Stimulated activated CD4-positive, alpha-beta T cell treated with anti-CD3 and anti-CD28 coated beads, Interleukin-15, amount 100 ng/mL, for 24 hours (primary cell): Measurements from ENCODE around the gene RASSF3.
"Not testable (repeated sequence)": the region's sequence is repeated elsewhere in the genome, so short reads cannot be mapped to it uniquely, and the experiment has no call there.

Experiments
- DNase-seq: peaks from one replicate; pipeline ENCODE4 v3.0.0-alpha.2; 2020

The RASSF3 gene

GRCh38 chr12:64598831-64599230, 11.5 kb upstream of the RASSF3 start:
- DNase-seq, result no peak

- DNase-seq, result no peak
Measured at GRCh38 chr12:64600164-64600561, 10.1 kb upstream of the RASSF3 start.

GRCh38 chr12:64603183-64603841, 7.0 kb upstream of the RASSF3 start:
- DNase-seq, result no peak

- peak; percentile 43 for DNase-seq
Measured at GRCh38 chr12:64608901-64609535, 1.3 kb upstream of the RASSF3 start.

DNA sequence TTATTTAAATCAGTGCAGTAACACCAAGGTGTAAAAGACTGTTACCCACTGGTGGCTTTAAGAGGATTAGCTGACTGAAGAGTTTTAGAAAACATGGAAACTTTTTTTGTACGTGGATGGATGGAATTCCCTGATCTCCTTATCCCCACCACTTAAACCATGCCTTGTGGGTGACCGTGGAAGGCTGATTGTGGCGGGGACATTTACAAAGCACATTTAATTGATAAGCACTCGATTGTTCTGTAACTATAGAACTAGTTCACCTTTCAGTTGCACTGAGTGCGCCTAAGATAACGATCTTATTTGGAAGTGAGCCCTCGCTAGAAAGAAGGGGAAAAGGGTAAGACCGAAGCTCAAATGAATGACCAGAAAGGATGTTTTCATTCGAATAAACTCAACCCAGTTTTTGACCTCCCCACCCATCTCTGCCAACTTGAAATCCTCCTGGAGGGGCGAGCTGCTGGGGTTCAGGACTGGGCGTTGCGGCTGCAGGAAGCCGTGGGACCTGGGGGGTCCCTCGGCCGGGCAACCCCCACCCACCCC, 688 bp upstream of the RASSF3 start:
- no peak for DNase-seq

GRCh38 chr12:64610660-64611340, 505 bp downstream of the RASSF3 start:
- peak; percentile 80 for DNase-seq

DNA sequence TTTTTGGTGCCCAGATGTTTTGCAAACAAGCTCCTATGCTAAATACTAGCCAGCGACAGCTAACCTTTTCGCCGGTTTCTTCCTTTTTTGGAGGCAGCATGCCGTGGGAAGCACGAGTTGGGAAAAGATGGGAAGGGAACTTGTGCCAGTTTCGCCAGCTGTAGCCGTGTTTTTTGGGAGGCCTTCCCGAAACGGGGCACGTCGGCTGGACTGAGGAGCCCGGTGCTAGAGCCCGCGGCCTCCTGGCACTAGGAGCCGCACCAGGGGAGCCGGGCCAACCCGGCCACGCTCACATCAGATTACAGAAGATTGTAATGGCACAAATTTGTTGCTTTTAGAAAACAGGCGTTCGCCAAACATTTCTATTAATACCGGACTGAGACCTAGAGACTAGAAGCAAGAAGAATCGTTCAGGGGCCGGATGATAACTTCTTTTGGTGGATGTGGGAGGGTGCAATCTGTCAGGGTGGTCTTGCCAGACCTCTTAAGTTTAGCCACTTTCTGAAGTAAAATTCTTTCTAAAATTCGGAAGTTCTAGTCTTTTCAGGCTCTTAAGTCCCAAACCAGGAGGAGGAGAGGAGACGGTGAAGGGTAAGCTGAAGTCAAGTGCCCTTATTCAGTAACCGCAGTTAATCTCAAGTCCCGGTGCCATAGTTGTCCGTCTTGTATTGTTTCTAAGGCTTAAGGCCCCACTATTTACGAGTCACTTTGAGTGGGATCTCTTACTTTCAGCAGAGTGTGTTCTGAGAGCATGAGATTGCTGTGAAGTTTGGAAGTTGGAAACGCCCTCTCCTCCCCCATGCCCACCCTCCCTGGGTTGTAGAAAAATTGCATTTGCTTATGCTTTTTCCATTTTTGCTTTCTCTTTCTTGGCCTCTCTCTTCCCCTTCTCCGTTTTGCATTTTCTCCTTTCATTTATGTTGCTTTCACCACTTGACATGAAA, 1.3 kb downstream of the RASSF3 start:
- peak; percentile 31 for DNase-seq

DNA sequence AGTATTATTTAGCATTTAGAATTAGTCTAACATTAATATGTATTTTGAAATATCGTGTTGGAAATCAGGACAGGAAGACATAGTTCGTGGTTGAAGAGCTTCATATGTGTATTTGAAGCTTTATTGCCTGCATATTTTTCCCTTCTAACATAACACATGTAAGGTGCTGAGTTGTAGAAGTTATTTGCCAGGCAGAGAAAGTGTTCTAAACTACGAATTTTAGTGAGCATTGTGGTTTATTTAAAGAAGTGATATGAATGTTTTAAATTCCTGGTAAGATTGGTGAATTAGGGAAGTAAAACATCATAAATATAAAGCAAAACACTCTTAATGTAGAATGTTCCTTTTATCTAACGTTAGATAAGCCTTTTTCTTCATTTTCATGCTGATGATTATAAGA, 2.5 kb downstream of the RASSF3 start:
- DNase-seq, result no peak

DNA sequence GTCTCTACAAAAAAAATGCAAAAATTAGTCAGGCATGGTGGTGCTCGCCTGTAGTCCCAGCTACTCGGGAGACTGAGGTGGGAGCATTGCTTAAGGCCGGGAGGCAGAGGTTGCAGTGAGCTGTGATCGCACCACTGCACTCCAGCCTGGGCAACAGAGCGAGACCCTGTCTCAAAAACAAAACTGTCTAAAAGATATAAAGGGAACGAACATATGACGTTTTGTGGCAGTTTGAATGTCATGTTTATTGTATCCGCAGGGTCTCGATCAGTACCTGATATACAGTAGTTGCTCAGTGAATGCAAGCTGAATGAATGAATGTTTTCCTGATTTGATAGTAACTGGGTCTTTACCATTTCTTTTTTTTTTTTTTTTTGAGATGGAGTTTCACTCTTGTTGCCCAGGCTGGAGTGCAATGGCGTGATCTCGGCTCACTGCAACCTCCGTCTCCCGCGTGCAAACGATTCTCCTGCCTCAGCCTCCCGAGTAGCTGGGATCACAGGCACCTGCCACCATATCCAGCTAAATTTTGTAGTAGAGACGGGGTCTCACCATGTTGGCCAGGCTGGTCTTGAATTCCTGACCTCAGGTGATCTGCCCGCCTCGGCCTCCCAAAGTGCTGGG, 3.6 kb downstream of the RASSF3 start:
- DNase-seq, result not testable (repeated sequence)

DNA sequence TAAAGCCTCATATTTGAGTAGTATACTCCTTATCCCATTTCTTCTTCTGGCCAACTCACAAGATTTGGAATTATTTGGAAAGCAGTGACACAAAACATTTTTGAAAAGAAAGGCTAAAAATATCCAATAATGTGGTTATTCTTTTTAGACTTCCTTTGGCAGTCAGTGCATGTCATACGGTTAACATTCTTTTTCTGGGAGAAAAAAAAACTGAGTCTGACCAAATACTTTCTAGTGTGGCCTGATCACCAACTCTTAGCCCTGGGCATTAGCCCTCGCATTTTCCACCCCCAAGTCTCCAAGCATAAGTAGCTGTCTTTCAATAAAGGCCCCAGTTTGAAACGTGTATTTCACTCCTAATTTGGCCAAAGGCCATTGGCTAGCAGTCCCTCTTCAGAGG, 5.9 kb downstream of the RASSF3 start:
- DNase-seq, result no peak

DNA sequence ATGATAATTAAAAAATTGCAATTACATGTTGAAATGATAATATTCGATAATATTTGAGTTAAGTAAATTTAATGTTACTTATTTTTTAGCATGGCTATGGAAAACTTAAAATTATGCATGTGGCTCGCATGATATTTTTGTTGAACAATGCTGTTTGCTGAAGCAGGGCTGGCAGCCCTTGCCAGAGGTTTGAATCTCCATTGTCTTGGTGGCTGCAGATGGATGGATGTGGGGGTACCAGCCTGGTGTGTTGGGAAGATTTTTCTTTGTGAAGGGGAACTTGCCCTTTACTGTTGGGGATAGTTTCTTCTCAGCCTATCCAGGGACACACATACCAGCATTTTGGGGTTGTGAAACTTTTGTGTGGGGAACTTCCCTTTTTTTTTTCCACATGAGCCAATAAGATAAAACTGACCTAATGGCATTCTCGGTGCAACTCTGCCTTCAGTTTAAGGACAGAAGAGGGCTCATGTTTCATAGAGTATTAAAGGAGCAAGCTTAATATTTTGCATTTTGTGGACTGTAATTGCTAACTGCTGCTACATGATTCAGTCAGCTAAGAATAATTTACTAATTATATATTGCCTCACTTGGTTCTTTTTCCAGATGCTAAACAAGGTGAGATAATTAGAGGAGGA, 8.8 kb downstream of the RASSF3 start:
- no peak for DNase-seq

DNA sequence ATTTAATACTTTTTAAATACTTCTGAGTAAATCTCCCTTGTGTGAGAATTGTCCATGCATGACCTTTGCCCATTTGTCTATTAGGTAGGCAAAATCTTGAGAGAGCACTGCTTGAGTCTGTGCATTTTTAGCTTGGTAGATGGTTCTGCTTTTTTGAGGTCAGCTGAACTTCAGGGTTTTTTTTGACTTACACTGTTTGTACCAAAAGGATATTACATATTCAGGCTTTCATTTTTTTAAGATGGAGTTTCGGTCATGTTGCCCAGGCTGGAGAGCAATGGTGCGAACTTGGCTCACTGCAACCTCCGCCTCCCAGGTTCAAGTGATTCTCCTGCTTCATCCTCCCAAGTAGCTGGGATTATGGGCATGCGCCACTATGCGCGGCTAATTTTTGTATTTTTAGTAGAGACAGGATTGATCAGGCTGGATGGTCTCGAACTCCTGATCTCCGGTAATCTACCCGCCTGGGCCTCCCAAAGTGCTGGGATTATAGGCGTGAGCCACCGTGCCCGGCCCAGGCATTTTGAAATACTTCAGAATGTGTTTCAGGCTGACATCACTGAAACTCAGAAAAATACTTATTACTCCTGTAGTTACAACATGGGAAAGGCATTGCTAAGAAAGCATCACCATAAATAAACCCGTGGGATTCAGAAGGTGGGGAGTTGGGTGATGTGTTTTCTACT, 11.1 kb downstream of the RASSF3 start:
- no peak for DNase-seq

- no peak for DNase-seq
Measured at GRCh38 chr12:64624035-64624434, 13.7 kb downstream of the RASSF3 start.

DNA sequence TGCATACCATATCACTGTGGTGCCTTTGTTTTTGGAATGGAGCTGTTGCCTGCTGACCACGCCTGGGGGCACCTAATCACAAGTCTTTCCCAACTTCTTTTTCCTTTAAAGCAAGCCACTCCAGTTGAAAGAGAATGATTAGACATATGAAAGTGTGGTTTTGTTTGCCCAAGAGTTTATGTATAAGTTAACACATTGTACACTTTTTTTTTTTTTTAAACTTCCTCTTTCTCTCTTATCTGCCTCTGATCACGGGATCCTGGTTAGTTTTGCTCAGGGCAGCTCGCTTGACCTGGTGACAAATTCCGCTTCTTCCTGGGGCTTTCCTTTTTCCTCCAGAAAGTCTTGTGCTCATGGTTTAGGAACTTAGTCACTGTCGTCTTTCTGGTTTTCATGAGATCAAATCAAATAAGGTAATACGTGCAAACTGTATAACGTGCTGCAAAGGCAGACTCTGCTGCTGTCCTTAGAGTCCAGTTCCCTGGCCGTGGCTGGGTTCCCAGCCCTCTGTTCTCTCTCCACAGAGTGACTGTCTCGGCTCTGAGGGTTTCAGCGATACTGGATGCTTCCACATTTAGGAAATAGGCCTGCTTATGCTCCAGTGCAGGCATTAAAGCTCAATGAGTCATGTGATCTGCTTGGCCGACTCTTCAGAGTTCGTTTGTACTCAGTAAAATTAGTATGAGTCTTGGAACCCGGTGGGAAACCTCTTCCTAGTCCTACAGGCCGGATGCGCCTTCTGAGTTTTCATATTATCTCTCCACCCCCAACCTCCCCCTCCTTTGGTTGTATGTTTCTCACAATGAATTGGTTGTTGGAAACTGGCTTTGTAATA, 15.2 kb downstream of the RASSF3 start:
- DNase-seq, result peak; percentile 53

DNA sequence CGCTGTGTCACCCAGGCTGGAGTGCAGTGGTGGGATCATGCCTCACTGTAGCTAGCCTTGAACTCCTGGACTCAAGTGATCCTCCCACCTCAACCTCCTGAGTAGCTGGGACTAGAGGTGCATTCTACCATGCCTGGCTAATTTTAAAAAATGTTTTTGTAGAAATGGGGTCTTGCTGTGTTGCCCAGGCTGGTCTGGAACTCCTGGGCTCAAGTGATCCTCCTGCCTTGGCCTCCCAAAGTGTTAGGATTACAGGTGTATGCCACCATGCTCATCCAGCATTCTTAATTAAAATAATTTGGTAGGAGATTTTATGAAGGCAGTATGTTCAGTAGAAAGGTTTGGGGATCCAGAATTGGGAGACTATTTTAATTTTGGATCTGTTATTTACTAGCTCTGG, 16.3 kb downstream of the RASSF3 start:
- not testable (repeated sequence) for DNase-seq

GRCh38 chr12:64627771-64628170, 17.5 kb downstream of the RASSF3 start:
- DNase-seq, result no peak

DNA sequence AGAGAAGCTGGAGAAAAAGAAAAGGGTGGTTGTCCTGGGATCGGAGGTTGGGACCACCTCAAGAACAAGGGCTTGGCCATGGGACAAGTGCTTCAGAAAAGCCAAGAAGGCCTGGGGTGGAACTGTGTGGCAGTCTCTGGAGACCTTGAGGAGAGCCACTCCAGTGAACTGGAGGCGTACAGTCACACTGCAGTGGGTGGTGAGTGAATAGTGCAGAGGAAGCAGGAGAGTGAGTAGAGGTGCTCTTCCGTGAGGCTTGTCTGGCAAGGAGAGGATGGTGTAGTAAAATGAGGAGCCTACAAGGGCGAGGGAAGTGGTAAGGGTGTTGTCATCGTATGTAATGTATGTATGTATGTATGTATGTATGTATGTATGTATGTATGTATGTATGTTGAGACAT, 20.9 kb downstream of the RASSF3 start:
- no peak for DNase-seq

GRCh38 chr12:64633011-64633939, 23.0 kb downstream of the RASSF3 start:
- DNase-seq, result no peak

GRCh38 chr12:64633940-64634337, 23.6 kb downstream of the RASSF3 start:
- peak; percentile 28 for DNase-seq
